ENCODE measurements around the gene NFE2.
"Not testable (repeated sequence)": the region's sequence is repeated elsewhere in the genome, so short reads cannot be mapped to it uniquely, and the experiment has no call there.

NFE2 gene

DNA sequence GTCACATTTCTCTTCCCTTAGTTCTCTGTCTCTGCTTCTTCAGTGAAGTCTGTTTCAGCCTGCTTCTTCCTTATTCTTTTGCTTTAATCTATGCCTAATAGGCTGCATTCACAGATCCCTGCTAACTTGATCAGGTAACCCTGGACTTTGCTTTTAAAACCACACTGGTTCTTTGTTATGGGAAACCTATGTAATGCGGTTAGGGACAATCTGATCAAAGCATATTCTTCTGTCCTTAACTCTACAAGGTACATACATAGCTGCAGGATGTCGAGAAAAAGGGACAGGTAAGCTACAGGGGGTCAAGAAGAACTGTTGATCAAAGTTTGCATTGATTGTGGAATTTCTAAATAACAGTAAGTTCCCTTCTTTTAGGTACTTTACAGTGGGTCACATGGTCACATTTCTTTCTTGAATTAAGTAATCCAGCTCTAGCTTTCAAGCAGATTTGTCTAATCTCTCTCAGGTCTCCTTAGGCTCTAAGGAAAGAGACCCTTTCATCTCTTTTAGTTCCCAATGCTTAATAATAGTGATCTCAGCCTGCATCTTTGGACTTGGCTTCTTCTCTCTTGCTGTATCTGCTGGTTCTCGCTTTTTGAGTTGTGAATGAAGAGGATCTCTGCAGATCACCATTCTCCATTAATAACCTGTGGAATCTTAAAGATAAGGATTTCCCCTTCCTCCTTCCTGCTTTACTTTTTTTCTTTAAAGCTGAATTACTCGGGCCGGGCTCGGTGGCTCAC lies 28.0 kb upstream of the NFE2 start:
- no peak for DNase-seq (ENCODE audit: low read depth)
- TF ChIP-seq, protein P1, sequence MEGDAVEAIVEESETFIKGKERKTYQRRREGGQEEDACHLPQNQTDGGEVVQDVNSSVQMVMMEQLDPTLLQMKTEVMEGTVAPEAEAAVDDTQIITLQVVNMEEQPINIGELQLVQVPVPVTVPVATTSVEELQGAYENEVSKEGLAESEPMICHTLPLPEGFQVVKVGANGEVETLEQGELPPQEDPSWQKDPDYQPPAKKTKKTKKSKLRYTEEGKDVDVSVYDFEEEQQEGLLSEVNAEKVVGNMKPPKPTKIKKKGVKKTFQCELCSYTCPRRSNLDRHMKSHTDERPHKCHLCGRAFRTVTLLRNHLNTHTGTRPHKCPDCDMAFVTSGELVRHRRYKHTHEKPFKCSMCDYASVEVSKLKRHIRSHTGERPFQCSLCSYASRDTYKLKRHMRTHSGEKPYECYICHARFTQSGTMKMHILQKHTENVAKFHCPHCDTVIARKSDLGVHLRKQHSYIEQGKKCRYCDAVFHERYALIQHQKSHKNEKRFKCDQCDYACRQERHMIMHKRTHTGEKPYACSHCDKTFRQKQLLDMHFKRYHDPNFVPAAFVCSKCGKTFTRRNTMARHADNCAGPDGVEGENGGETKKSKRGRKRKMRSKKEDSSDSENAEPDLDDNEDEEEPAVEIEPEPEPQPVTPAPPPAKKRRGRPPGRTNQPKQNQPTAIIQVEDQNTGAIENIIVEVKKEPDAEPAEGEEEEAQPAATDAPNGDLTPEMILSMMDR (IDR thresholded peaks at IDR 0.05; ENCODE audit: insufficient read depth, low read depth, low read length, missing control alignments): no peak
- H3K4me3 ChIP-seq (ENCODE audit: low read depth, low read length): no peak overlapping the region

DNA sequence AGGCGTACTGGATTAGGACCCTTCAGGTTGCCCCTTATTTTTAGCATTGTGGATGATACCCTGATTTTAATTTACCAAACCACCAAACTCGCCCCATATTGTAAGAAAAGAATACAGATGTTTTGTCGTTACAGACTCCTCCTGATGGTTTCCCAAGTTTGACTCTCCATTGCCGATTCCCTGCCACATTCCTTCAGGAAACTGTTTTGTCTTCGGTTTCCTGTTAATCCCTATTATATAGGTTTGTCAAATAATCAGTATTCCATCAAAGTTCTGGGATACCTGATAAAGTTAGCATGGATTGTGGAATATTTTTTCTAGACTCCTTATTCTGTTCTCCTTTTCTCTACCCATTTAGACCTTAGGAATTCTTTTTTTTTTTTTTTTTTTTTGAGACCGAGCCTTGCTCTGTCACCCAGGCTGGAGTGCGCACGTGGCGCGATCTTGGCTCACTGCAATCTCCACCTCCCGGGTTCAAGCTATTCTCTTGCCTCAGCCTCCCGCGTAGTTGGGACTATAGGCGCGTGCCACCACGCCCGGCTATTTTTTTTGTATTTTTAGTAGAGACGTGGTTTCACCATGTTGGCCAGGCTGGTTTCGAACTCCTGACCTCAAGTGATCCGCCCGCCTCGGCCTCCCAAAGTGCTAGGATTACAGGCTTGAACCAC lies 24.8 kb upstream of the NFE2 start:
- not testable (repeated sequence) for DNase-seq (ENCODE audit: low read depth)
- peak overlapping the region; percentile 81 for H3K4me3 ChIP-seq (ENCODE audit: low read depth, low read length)

DNA sequence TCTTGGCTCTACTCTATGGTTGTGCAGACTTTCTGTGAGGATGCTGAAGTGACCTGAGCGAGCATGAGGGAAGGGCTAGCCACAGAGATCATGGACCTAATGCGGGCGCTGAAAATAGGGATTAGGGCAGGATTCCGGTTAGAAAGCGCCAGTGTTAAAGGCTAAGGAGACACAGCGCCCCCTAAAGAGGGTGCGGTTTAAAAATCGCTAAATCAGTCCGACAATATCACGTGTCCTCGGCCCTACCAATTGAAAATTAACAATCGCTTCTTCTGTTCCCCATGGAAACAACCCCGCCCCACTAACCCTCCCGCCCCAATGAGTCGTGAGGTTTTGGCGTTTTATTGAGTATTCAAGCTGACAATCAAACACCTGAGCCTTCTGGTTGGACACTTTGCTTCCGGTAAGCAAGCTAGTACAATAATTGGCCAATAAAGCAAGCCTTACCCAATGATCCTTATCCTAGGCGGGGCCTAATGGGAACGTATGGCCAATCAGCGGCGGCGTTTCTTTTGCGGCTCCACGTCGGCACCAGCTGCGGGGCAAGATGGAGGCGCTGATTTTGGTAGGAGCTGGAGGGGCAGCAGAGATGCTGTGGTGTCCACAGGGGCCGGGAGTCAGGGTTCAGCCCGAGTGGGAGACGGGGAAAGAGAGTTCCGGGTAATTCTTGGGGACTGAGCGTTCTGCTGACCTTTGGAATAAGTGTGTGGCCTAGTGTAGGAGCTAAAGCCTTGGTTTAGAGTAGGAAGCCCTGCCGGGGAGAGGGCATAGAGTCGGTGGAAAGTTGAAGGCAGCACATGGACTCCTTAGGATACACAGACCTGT lies 24.0 kb upstream of the NFE2 start, which contains the start of gene COPZ1:
Gene COPZ1, plus strand, starts transcription at position 515 of the 825 bp plus-strand sequence. Its CDS starts 33 bp downstream, at position 548.
- DNase-seq (ENCODE audit: low read depth): peak; percentile 98
- H3K4me3 ChIP-seq (ENCODE audit: low read depth, low read length): peak within 1 kb of the TSS; percentile 81
- TF ChIP-seq, protein P1 (IDR thresholded peaks at IDR 0.05; ENCODE audit: insufficient read depth, low read depth, low read length, missing control alignments): peak; percentile 74

DNA sequence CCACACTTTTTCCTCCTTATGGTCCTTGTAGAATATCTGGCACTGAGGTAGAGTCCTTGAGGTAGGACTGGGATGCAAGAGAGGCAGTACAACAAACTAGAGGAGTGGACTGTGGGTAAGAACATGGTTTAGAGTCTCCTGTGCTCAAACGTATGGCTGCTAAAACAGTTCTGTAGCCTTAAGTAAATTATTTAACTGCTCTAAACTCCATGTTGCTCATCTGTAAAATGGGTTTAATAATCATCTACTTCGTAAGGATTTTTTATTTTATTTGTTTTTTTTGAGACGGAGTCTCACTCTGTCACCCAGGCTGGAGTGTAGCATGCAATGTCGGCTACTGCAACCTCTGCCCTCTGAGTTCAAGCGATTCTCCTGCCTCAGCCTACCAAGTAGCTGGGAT lies 20.5 kb upstream of the NFE2 start:
- TF ChIP-seq, protein P1 (IDR thresholded peaks at IDR 0.05; ENCODE audit: insufficient read depth, low read depth, low read length, missing control alignments): no peak
- DNase-seq (ENCODE audit: low read depth): no peak
- no peak overlapping the region for H3K4me3 ChIP-seq (ENCODE audit: low read depth, low read length)

DNA sequence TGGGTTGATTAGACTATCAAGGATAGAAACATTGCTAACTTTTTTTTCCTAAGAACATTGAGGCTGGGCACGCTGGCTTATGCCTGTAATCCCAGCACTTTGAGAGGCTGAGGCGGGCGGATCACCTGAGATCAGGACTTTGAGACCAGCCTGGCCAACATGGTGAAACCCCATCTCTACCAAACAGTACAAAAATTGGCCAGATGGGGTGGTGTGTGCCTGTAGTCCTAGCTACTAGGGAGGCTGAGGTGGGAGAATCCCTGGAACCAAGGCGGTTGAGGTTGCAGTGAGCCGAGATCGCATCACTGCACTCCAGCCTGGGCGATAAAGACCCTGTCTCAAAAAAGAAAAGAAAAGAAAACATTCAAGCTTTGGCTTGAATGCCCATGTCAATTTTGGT lies 11.5 kb upstream of the NFE2 start:
- H3K4me3 ChIP-seq (ENCODE audit: low read depth, low read length); DNase-seq (ENCODE audit: low read depth): not testable (repeated sequence)

DNA sequence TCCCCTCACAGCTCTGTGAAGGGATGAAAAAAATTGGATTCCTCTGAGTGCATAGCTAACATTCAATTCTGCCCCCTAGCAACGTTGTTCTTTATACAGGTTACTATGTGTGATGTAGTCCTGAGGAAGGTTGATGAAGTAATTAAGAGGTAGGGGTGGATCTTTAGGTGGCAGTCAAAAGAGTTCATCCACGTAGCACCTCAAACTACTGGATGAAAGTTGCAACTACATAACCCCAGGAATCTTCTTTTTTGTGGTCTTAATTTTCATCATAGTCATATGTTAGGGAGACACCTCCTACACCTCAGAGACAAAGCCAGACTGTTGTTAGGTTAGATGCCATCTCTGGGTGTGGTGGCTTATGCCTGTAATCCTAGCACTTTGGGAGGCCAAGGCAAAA lies 10.2 kb upstream of the NFE2 start:
- DNase-seq (ENCODE audit: low read depth): no peak
- TF ChIP-seq, protein P1 (IDR thresholded peaks at IDR 0.05; ENCODE audit: insufficient read depth, low read depth, low read length, missing control alignments): no peak
- H3K4me3 ChIP-seq (ENCODE audit: low read depth, low read length): no peak overlapping the region

DNA sequence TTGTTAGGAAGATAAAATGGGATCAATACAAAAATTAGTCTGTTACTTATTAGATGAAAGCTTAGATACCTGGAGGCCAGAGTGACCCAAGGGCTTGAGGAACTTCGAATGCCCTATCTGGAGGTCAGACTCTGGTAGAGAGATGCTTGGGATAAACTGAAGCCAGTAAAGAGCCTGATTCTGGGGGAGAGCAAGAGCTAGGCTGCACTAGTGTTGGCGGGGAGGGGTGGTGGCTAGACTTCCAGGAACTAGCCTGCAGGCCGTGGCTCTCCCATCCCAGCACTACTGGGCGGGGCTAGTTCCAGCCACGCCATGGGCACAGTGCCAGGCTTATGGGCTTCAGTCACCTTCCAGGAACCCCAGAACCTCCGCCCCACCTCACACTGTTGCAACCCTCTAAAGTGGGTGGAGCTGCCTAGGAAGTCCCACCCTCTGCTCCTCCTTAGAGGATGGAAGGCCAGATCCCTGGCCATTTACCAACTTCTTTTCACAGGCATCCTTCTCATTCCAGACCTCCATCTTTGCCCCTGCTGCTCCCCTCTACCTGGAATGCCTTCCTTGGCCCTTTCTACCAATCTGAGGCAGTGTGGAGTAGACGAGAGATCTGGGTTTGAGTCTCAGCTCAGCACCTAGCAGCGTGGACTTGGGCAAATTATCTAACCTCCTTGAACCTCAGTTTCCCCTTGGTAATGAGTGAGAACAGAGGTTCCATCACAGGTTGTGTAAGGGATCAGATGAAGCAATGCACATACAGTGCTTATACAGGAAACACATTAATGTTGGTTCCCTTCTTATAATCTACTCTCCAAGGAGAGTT lies 6.3 kb upstream of the NFE2 start:
- no peak overlapping the region for H3K4me3 ChIP-seq (ENCODE audit: low read depth, low read length)
- TF ChIP-seq, protein P1 (IDR thresholded peaks at IDR 0.05; ENCODE audit: insufficient read depth, low read depth, low read length, missing control alignments): no peak
- DNase-seq (ENCODE audit: low read depth): no peak

Measured in GM12865 (cell line).